ENCODE measurements around the gene ANTXR1. TPM values are rescaled to one million over a fixed set of nuclear protein-coding genes. Genes with fewer than 3 reads are reported as not detected.

Gene ANTXR1
- total RNA-seq, 1 donor from 2014 or later: 69.5 TPM

DNA sequence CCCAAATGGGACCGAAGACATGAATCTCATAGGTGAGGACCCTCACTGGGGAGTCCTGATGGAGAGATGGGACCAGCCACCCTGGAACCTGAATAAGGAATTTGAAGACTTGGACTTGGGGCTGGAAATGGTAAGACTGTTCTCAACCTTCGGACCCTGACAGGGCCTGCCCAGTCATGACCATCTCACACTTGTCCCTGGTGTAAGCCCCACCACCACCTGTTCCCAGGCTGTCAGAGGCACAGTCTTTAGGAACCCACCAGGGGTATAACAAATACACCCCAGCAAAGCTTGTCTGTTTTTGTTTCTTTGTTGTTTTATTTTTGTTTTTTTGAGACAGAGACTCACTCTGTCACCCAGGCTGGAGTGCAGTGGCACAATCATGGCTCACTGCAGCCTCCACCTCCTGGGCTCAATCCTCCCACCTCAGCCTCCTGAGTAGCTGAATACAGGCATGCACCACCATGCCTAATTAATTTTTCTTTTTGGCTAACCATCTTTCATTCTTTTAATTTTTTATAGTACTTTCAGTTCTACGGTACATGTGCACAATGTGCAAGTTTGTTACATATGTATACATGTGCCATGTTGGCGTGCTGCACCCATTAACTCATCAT is 267.9 kb downstream of the ANTXR1 start:
- DNase-seq (ENCODE audit: extremely low spot score, unreplicated experiment): no peak
- Mint-ChIP-seq H3K27me3 (peaks cover 3% of the 10 kb centered on the region), H3K4me1 (ENCODE audit: unreplicated experiment) (no peaks in the 10 kb centered on the region), H3K9me3 (no peaks in the 10 kb centered on the region), H3K27ac (no peak overlapping the region), H3K4me3 (no peak overlapping the region), H3K36me3 (no peaks in the 10 kb centered on the region)
- TF ChIP-seq CTCF (conservative IDR thresholded peaks at IDR 0.05): no peak

GRCh38 chr2:69285379-69285894 is 272.5 kb downstream of the ANTXR1 start:
- no peak for TF ChIP-seq CTCF (conservative IDR thresholded peaks at IDR 0.05)
- Mint-ChIP-seq H3K4me1 (ENCODE audit: unreplicated experiment) (no peaks in the 10 kb centered on the region), H3K27me3 (no peaks in the 10 kb centered on the region), H3K4me3 (no peak overlapping the region), H3K9me3 (no peaks in the 10 kb centered on the region), H3K27ac (no peak overlapping the region), H3K36me3 (no peaks in the 10 kb centered on the region)
- no peak for DNase-seq (ENCODE audit: extremely low spot score, unreplicated experiment)

DNA sequence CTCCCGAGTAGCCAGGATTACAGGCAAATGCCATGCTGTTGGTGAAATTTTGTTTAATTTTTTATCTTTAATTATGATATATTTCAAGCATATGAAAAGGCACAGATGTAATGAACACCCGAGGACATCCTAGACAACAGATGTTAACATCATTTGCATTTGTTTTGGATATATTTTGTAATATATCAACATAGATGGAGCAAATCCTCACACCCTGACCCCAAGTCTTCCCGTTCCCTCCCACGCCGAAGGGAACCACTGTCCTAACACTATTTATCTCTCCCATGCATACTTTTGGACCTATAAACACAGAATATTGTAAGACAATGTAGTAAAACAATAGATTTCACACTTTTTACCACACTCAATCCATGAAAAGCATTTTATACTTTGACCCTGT is 274.6 kb downstream of the ANTXR1 start:
- H3K4me1 Mint-ChIP-seq (ENCODE audit: unreplicated experiment): peaks cover 5% of the 10 kb centered on the region
- no peak for TF ChIP-seq CTCF (conservative IDR thresholded peaks at IDR 0.05)
- H3K4me3 Mint-ChIP-seq: no peak overlapping the region
- no peak for DNase-seq (ENCODE audit: extremely low spot score, unreplicated experiment)
- H3K27ac Mint-ChIP-seq: no peak overlapping the region
- H3K9me3 Mint-ChIP-seq: no peaks in the 10 kb centered on the region
- H3K27me3 Mint-ChIP-seq: no peaks in the 10 kb centered on the region
- H3K36me3 Mint-ChIP-seq: no peaks in the 10 kb centered on the region

DNA sequence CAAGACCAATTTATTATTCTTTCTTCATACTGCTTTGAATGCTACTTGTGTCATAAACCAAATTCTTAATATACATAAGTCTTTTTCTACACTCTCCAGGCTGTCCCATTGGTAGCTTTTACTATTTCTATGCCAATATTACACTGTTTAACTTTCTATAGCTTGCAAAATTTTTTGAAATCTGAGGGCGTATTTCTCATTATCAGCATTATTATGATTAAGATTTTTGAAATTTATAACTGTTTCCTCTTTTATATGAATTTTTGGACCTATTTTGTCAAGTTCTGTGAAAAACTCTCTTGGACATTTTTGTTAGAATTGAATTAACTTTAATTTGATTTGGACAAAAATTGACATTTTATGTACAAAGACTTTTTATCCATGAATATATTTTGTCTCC is 275.4 kb downstream of the ANTXR1 start:
- H3K27me3 Mint-ChIP-seq: no peaks in the 10 kb centered on the region
- H3K36me3 Mint-ChIP-seq: no peaks in the 10 kb centered on the region
- peaks cover 5% of the 10 kb centered on the region for H3K4me1 Mint-ChIP-seq (ENCODE audit: unreplicated experiment)
- H3K9me3 Mint-ChIP-seq: no peaks in the 10 kb centered on the region
- no peak overlapping the region for H3K27ac Mint-ChIP-seq
- no peak for DNase-seq (ENCODE audit: extremely low spot score, unreplicated experiment)
- TF ChIP-seq CTCF (conservative IDR thresholded peaks at IDR 0.05): no peak
- H3K4me3 Mint-ChIP-seq: no peak overlapping the region

GRCh38 chr2:69291004-69291650 is 278.1 kb downstream of the ANTXR1 start:
- H3K4me3 Mint-ChIP-seq: no peak overlapping the region
- TF ChIP-seq CTCF (conservative IDR thresholded peaks at IDR 0.05): no peak
- H3K27me3 Mint-ChIP-seq: peaks cover 4% of the 10 kb centered on the region
- H3K36me3 Mint-ChIP-seq: no peaks in the 10 kb centered on the region
- H3K27ac Mint-ChIP-seq: peak overlapping the region; percentile 22
- peaks cover 5% of the 10 kb centered on the region for H3K4me1 Mint-ChIP-seq (ENCODE audit: unreplicated experiment)
- no peaks in the 10 kb centered on the region for H3K9me3 Mint-ChIP-seq
- no peak for DNase-seq (ENCODE audit: extremely low spot score, unreplicated experiment)

Measured in type B pancreatic cell (in vitro differentiated cells).